ENCODE results near the gene SEMA5B.

GRCh38 chr3:122977746-122978466, 49.7 kb downstream of the SEMA5B start:
- TF ChIP-seq, protein P1, sequence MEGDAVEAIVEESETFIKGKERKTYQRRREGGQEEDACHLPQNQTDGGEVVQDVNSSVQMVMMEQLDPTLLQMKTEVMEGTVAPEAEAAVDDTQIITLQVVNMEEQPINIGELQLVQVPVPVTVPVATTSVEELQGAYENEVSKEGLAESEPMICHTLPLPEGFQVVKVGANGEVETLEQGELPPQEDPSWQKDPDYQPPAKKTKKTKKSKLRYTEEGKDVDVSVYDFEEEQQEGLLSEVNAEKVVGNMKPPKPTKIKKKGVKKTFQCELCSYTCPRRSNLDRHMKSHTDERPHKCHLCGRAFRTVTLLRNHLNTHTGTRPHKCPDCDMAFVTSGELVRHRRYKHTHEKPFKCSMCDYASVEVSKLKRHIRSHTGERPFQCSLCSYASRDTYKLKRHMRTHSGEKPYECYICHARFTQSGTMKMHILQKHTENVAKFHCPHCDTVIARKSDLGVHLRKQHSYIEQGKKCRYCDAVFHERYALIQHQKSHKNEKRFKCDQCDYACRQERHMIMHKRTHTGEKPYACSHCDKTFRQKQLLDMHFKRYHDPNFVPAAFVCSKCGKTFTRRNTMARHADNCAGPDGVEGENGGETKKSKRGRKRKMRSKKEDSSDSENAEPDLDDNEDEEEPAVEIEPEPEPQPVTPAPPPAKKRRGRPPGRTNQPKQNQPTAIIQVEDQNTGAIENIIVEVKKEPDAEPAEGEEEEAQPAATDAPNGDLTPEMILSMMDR (IDR thresholded peaks at IDR 0.05): no peak
- no peak for TF ChIP-seq POLR2AphosphoS5 (IDR thresholded peaks at IDR 0.05)
